ENCODE results near the gene FRY.

FRY gene

GRCh38 chr13:32176696-32177095 is 145.1 kb downstream of the FRY start:
- no peak for DNase-seq

GRCh38 chr13:32178763-32179162 is 147.2 kb downstream of the FRY start:
- no peak for DNase-seq

GRCh38 chr13:32179708-32180107 is 148.1 kb downstream of the FRY start:
- no peak for DNase-seq

GRCh38 chr13:32187651-32188050 is 156.1 kb downstream of the FRY start:
- no peak for DNase-seq

GRCh38 chr13:32191452-32191998 is 160.0 kb downstream of the FRY start:
- DNase-seq = no peak

GRCh38 chr13:32195713-32196112 is 164.1 kb downstream of the FRY start:
- DNase-seq = no peak

GRCh38 chr13:32199168-32199567 is 167.6 kb downstream of the FRY start:
- no peak for DNase-seq

- DNase-seq = peak; percentile 12
Measured at GRCh38 chr13:32200741-32201140, 169.2 kb downstream of the FRY start.

GRCh38 chr13:32201809-32202208 is 170.2 kb downstream of the FRY start:
- no peak for DNase-seq

- DNase-seq = no peak
Measured at GRCh38 chr13:32202268-32202667, 170.7 kb downstream of the FRY start.

GRCh38 chr13:32203221-32203620 is 171.6 kb downstream of the FRY start:
- no peak for DNase-seq

- DNase-seq = no peak
Measured at GRCh38 chr13:32203736-32204135, 172.2 kb downstream of the FRY start.

GRCh38 chr13:32205431-32206096 is 174.0 kb downstream of the FRY start:
- DNase-seq = no peak

GRCh38 chr13:32206097-32206740 is 174.6 kb downstream of the FRY start:
- DNase-seq = peak; percentile 4

- DNase-seq = peak; percentile 4
Measured at GRCh38 chr13:32208860-32209259, 177.3 kb downstream of the FRY start.

GRCh38 chr13:32209652-32210051 is 178.1 kb downstream of the FRY start:
- DNase-seq = no peak

GRCh38 chr13:32210101-32210500 is 178.5 kb downstream of the FRY start:
- DNase-seq = no peak

GRCh38 chr13:32211813-32212212 is 180.2 kb downstream of the FRY start:
- peak; percentile 89 for DNase-seq

- peak; percentile 77 for DNase-seq
Measured at GRCh38 chr13:32212421-32212820, 180.8 kb downstream of the FRY start.

GRCh38 chr13:32213626-32214025 is 182.1 kb downstream of the FRY start:
- DNase-seq = no peak

- no peak for DNase-seq
Measured at GRCh38 chr13:32214071-32214470, 182.5 kb downstream of the FRY start.

GRCh38 chr13:32216281-32216680 is 184.7 kb downstream of the FRY start:
- no peak for DNase-seq

GRCh38 chr13:32222046-32222676 is 190.6 kb downstream of the FRY start:
- no peak for DNase-seq

- no peak for DNase-seq
Measured at GRCh38 chr13:32224916-32225315, 193.3 kb downstream of the FRY start.
